Stimulated activated CD4-positive, alpha-beta T cell treated with anti-CD3 and anti-CD28 coated beads, Interleukin-15, amount 100 ng/mL, for 1 hour (primary cell): Measurements from ENCODE around the gene STN1.
"Not testable (repeated sequence)": the region's sequence is repeated elsewhere in the genome, so short reads cannot be mapped to it uniquely, and the experiment has no call there.

Experiments
- DNase-seq, 2 donors: peaks; one replicate each; pipeline ENCODE4 v3.0.0-alpha.2; 2020; ENCODE audit warnings: low read depth in 1 of 2, low spot score in 1 of 2

STN1 gene

DNA sequence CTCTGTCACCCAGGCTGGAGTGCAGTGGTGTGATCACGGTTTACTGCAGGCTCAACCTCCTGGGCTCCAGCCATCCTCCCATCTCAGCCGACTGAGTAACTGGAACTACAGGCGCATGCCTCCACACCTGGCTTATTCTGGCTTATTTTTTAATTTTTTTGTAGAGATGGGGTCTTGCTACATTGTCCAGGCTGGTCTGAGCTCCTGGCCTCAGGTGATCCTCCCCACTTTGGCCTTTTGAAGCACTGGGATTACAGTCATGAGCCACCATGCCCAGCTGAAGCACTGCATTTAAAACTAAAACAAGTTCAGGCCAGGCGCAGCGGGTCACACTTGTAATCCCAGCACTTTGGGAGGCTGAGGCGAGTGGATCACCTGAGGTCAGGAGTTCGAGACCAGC, 70.6 kb downstream of the STN1 start:
- DNase-seq: no peak

DNA sequence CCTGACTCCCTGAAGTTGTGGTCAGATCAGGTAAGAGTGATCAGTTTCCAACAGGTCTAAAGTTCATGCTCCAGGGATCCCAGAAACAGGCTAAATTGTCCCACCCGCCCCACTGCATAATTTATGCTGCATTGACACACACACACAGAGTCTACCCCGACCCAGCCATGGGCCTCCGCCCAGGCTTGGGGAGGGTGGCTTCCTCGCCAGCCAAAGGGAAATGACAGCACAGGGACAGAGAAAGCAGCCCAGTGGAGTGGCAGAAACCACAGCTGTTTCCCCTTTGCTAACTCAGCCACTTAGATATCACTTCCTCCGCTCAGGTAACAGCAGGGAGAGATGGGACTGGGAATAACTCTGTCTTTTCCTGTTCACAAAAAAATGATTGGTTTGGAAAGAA, 72.0 kb downstream of the STN1 start:
- peak in 1 of 2 donors; percentile 10 for DNase-seq

DNA sequence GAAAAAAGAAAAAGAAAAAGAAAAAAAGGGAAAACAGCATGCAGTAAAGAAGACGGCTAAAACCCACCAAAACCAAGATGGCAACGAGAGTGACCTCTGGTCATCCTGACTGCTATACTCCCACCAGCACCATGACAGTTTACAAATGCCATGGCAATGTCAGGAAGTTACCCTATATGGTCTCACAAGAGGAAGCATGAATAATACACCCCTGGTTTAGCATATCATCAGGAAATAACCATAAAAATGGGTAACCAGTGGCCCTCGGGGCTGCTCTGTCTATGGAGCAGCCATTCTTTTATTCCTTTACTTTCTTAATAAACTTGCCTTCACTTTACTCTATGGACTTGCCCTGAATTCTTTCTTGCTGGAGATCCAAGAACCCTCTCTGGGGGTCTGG, 72.6 kb downstream of the STN1 start:
- DNase-seq: not testable (repeated sequence)

DNA sequence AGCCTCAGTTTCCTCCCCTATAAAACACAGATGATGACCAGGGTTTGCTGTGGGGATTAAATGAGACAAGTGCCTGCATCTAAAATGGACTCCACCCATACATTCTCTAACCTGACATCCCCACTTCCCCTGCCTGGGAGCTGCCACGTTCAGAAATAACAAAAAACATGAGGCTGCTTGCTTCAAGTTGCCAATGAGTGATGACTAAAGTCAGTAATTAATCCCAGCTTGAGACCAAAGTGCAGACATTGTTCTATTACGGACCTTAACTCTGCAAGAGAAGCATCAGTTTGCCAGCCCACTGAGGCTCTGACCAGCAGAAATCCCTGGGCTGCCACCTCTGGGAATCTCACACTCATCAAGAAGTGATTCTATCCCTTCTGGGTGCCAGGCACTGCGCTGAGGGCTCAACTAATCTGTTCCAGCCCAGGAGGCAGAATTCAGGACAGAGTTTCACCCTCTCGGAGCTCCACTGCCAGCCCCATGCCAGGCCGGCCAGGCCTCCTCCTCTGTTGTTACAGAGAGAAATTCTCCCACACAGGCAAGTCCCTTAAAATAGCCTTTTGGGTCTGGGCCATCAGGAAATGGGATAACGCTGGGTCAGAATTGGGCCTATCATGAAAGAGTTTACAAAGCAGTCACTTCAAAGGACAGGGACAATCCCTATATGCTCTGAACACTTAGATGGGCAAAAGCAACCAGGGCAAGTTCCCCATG, 74.0 kb downstream of the STN1 start:
- no peak for DNase-seq

DNA sequence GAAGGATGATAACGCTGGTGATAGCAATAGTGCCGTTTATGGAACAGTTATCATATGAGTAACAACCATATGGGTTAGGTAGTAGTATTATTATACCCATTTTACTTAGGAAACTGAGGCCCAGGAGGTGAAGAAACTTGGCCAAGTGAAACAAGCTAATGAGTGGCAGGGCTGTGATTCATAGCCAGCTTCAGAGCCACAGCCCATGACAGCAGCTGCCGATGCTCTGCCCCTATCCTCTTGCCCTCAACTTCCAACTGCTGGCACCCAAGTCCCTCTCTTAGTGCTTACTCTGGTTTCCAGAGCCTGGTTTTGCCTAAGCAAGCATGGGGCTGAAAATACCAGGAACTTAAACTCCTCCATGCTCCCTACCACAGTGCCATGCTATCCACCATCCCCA, 74.9 kb downstream of the STN1 start:
- no peak for DNase-seq

DNA sequence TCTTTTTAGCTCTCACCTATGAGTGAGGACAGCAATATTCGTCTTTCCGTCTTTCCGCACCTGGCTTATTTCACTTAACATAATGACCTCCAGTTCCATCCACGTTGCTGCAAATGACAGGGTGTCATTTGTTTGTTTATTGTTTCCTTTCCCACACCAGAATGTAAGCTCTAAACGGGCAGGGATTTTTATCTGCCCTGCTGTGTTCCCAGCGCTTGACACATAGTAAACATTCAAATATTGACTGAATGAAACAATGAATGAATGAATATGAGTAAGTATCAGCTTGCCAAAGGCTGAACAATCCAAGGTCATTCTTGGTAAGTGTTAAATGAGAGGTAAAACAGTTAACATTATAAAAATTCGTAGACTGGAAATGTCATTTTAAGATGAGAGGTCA, 75.4 kb downstream of the STN1 start:
- no peak for DNase-seq

DNA sequence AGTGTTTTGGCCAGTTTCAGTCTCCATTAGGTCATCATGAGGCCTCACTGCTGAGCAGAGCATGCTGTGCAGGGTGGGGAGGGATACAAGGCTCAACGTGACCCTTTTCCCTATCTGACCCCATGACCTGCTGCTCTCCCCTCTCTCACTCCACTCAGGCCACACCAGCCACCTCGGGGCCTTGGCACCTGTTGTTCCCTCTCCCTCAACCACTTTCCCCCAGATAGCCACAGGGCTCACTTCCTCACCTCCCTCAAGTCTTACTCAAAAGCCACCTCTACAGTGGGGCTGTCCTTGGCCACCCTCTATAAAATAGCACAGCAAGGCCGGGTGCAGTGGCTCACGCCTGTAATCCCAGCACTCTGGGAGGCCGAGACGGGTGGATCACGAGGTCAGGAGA, 76.5 kb downstream of the STN1 start:
- DNase-seq: no peak

DNA sequence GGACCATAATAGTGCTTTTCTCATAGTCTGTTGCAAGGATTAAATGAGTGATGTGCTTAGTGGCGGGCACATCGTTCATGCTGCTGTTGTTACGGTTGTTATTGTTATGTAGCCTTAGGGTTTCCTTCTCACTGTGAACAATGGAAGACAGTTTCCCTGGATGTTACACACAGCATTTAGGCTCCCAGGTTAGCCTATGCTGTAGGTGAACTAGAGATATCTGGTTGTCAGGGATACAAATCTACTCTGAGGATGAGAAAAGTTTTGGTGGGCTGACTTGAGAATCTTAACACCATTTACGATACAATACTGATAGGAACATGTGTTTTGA, 77.3 kb downstream of the STN1 start:
- no peak for DNase-seq

DNA sequence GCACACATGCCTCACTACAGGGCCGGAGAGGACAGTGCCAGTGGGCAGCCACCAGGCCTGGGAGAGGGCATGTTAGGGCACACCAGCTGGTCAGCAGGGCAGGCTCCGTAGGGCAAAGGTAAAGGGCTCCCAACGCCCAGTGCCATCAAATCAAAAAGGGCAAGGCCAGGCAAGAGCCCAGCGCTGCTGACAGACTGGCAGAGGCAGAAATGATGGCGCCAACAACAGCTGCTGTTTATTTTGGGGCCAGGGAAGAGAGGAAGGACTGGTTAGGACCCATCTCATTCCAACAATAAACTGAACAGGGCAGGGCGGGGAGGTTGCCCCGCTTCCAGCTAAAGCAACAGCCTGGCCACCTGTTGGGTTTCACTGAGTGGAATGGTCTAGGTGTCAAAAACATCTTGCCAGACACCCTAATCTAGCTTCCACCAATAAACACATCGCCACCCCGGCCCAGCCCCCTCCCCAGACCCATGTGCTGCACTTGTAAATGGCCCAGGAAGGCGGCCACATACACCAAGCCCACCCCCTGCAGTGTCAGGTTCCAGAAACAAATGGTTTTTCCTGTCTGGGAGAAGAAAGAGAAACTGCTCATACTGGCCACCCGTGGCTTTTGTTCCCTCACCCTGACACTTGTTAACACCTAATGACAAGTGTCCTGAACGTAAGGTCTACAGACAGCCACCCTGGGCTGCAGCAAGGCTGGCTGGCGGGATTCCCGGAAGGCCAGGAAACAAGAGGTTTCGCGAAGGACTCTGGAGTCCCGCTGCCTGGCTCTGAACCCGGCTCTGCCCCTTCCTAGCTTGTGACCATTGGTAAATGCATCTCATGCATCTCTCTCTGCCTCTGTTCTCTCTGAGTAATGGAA, 77.9 kb downstream of the STN1 start:
- no peak for DNase-seq

DNA sequence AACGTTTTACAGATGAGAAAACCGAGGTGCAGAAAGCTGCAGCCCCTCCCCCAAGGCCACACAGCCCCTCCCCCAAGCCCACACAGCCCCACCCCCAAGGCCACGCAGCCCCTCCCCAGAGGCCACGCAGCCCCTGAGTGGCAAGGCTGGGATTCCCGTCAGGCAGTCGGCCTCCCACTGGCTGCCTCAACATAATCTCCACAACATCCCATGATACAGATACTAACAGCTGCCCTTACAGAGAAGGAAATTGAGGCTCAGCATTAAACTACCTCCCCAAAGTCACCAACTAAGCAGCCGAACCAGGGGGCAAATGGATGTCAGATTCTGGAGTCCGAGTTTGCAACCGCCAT, 78.5 kb downstream of the STN1 start:
- no peak for DNase-seq

DNA sequence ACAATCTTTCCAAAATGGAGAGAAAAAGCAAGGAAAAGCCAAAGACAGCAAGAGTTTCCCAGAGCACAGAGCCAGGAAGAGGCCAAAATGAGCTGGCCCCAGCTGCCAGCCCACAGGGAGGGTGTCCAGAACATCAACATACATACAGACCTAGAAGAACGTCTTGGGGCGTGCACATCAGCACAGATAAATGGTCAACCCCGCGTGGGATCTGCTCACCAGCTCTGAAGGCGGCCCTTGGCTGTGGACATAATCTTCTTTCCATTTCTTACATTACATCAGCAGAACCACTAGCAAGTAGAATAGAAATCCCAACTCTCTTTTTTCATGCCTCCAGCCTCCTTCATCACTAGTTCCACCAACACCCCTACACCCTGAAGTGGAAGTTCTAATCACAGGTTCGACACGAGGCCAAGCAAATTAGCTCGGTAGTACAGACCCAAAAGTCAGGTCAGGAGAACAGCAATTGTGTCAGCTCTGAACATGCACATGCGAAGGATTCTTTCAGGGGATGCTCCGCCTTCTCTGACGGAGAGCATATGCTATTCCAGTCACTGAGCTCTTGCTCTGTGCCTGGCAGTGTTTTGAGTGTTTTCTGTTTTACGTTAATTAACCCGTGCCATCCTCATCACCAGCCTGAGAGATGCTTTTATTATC, 79.0 kb downstream of the STN1 start:
- no peak for DNase-seq

DNA sequence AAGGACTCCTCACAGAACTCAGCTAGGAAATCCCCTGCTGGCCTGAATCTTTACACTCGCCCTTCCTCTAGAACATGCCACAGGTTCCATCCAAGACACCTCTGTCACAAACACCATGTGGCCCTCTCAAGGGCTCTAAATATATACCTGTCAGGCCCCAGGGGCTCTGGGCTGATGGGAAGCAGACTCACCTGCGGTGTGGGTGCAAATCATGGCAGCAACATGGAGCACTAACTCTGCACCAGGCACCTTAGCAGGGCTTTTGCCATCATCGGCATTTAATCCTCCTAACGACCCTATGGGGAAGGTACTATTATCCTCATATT, 80.0 kb downstream of the STN1 start:
- no peak for DNase-seq

DNA sequence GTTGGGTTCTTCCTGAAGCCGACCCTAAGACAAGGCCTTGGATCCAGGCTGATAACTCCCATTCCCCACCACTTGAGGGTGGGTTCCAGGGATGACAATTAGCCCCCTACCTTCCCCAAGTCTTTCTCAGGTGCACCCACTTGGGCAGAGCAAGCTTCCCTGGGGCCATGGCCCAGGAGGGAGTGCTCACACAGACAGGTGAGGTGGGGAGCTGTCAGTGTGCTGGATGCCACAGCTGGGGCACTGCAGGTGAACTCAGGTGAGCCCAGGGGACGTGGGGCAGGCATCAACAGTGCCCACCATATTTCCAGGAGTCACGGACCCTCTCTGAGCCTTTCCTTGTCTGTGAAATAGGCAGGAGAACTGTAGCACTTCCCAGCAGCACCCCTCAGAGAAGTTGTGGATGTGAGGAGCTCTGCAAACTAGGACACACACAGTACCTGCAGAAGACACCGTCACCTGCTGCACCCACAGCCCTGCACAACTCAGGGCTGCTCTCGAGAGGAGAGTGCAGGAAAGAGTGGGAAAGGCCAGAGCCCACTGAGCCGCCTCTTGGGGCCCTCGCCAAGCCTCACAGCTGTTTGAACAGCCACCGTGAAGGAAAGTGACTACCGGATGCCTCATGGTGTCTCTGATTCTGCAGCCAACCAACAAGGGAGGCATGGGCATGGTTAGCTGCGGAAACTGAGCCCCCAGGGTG, 80.5 kb downstream of the STN1 start:
- DNase-seq: no peak

DNA sequence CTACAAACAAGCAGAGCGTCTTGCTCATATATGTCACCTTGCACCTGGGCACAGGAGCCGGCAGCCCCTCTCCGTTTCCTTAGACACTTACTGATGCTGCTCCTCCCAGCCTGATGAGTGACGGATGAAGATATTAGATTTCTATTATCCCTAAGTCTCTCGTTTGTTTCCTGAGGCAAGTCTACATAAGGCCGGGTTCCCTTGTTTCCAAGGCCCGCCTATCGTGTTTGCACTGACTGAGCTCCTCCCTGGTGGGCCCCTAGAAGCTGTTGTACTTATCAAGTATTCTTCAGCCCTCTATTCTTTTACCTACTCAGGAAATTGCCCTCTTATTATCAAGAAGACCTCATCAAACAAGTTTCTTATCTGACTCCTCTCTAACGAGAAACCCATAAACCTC, 81.1 kb downstream of the STN1 start:
- DNase-seq: no peak

DNA sequence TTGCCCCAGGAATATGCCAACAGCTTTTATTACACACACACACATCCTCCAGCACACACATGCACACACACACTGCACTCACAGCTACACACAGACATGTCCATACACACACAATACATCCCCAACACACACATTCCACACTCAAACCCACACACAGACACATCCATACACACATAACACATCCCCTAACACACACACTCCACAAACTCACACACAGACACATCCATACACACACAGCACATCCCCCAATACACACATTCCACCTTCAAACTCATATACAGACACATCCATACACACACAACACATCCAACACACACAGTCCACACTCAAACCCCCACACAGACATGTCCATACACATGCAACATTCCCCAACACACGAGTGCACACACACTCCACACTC, 81.7 kb downstream of the STN1 start:
- DNase-seq: no peak

DNA sequence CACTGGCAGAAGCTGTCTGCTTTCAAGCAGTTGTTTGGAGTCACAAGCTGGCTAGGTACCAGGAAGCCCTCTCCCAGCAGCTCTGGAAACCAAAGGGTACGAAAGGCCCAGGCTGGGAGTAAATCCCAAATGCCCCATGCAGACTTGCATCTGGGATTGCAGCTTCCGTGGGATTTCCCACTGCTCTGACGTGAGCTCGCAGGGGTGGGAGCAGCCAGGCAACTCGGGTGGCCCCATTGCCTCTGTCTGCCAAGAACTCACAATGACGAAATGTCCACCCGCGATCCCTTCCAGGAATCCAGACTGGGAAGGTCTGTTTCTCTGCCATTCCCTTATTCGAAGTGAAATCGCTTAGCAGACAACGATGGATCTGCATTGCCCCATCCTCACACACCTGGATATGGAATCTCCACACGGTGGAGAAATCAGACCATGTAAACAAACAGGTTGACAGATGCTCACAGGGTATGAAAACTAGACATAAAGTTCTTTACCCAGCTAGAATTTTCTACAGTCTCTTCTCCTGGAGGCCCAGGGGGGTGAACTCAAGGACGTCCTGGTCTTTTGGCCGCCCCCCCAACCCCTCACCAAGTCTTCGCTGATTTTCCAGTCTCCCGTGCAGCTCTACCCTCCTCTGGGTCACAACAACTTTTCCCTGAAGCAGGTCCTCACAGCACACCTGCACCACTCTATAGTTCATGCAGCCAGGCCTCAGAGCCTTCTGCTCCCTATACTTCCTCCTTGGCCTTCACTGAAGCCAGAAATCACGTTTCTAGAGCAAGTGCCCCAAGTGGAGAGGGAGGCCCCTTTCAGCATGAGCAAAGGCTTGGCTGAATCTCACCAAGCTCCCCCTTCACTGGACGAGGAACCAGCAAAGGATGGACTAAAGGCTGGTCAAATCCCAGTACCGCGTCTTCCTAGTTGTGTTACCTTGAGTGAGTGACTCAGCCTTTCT, 82.6 kb downstream of the STN1 start:
- DNase-seq: no peak

DNA sequence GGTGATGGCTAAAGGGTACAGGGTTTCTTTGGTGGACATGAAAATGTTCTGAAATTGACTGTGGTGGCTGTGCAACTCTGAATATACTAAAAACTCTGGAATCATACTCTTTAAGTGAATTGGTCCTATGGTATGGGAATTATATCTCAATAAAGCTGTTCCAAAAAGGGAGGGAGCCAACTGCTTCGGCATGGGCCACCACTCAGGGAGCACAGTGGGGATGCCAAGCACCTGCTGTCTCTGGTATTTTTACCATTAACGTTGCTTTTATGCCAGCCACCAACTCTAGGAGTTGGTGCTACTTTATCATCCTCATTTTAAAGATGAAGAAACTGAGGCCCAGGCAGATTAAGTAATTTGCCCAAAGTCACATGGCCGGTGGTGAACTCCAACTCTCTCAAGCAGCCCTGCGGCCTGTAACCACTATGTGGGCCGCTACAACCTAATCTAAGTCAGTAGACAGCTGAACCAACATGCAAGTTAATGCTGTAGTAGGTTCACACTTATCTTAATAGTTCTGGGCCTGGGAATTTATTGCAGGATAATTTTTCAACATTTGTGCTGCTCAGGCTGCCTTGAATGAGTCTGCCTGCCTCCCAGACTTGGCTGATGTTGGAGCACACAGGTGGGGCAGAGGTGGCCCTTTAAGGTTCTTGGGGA, 83.4 kb downstream of the STN1 start:
- no peak for DNase-seq

DNA sequence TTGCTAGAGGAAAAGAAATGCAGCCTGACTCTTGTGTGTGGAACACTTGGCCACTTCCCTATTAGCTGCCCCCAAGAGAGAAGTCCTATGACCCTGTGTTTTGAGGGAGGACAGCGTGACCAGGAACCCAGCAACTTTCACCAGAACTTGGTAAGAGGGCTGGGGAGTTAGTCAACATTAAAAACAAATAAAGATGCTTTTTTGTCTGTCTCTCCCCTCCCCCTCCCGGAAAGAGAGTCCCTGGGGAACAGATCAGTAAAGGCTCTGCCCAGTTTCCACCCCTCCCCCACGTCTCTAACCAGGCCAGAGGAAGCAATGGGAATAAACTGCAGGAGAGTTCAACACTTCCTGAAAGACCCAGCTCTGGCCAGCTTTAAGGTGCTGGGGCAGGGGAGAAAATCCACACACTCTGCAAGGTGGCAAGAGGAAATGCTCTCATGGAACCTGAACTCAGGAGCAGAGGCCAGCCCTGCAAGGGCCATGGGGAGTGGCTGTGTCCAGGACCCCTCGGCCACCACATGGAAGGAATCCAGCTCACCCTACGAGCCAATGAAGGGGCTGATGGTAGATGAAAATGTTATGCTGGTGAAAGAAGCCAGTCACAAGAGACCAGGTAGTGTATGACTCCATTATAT, 84.1 kb downstream of the STN1 start:
- DNase-seq: no peak

DNA sequence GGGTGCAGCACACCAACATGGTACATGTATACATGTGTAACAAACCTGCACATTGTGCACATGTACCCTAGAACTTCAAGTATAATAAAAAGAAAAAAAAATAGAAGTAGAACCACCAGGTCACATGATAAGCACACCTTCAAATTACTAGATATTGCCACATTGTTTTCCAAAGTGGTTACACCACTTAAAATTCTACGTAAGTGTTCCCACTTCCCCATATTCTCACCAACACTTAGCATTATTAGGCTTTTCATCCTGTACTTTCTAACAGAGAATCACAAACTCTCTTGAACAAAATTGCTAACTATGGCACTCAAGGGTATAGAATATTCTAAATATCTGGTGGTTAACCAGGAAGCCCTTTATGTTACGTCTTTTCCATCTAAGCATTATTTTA, 85.2 kb downstream of the STN1 start:
- DNase-seq: no peak
